GM23248 (cell line): Measurements from ENCODE around the gene PORCN.

Source experiments
- EZH2 ChIP-seq: fragments of 200-600 bp; sonication (generic); IDR thresholded peaks from 2 replicates; pipeline ENCODE4 v1.6.1; 2018; ENCODE audit warnings: antibody characterized with exemption, mild to moderate bottlenecking; ENCODE audit not compliant: insufficient read depth, poor library complexity, severe bottlenecking
- EZH2phosphoT487 ChIP-seq: fragments of 200-600 bp; sonication (generic); IDR thresholded peaks from 2 replicates; pipeline ENCODE4 v1.6.1; 2018; ENCODE audit warnings: antibody characterized with exemption, moderate library complexity, mild to moderate bottlenecking, low read depth; ENCODE audit not compliant: insufficient read depth

- TF ChIP-seq EZH2: no peak
- TF ChIP-seq EZH2phosphoT487: no peak
Measured at GRCh38 chrX:48478806-48479205, 30.0 kb upstream of the PORCN start.
